Stimulated activated naive CD8-positive, alpha-beta T cell treated with anti-CD3 and anti-CD28 coated beads, Interleukin-15, Interleukin-2, amounts not matched to agents 100 ng/mL and 50 ng/mL, for 24 hours (primary cell): ENCODE results near the gene WWC2.

Source experiments
- H3K27ac Mint-ChIP-seq: one replicate; pipeline ENCODE4 v1.8.0; 2021; ENCODE audit warnings: mild to moderate bottlenecking, mixed read lengths
- H3K27me3 Mint-ChIP-seq: one replicate; pipeline ENCODE4 v1.8.0; 2021; ENCODE audit warnings: mixed read lengths
- H3K36me3 Mint-ChIP-seq: one replicate; pipeline ENCODE4 v1.8.0; 2021; ENCODE audit warnings: low read depth, mixed read lengths
- H3K4me1 Mint-ChIP-seq: one replicate; pipeline ENCODE4 v1.8.0; 2021; ENCODE audit warnings: low read depth, mixed read lengths
- H3K4me3 Mint-ChIP-seq: one replicate; pipeline ENCODE4 v1.8.0; 2021; ENCODE audit warnings: mild to moderate bottlenecking, mixed read lengths
- H3K9me3 Mint-ChIP-seq: one replicate; pipeline ENCODE4 v1.8.0; 2021; ENCODE audit warnings: mixed read lengths

WWC2 gene

GRCh38 chr4:183276106-183276505 is 177.0 kb downstream of the WWC2 start:
- no peaks in the 10 kb centered on the region for H3K27me3 Mint-ChIP-seq
- peaks cover 19% of the 10 kb centered on the region for H3K9me3 Mint-ChIP-seq
- H3K27ac Mint-ChIP-seq, result no peak overlapping the region
- H3K4me1 Mint-ChIP-seq, result no peaks in the 10 kb centered on the region
- H3K36me3 Mint-ChIP-seq, result peaks cover 13% of the 10 kb centered on the region
- no peak overlapping the region for H3K4me3 Mint-ChIP-seq

- H3K27ac Mint-ChIP-seq, result no peak overlapping the region
- H3K4me3 Mint-ChIP-seq, result no peak overlapping the region
- no peaks in the 10 kb centered on the region for H3K27me3 Mint-ChIP-seq
- H3K4me1 Mint-ChIP-seq, result no peaks in the 10 kb centered on the region
- H3K36me3 Mint-ChIP-seq, result no peaks in the 10 kb centered on the region
- no peaks in the 10 kb centered on the region for H3K9me3 Mint-ChIP-seq
Measured at GRCh38 chr4:183284258-183284785, 185.3 kb downstream of the WWC2 start.

GRCh38 chr4:183284965-183285364 is 185.9 kb downstream of the WWC2 start:
- H3K4me1 Mint-ChIP-seq, result no peaks in the 10 kb centered on the region
- no peak overlapping the region for H3K4me3 Mint-ChIP-seq
- no peaks in the 10 kb centered on the region for H3K9me3 Mint-ChIP-seq
- H3K27ac Mint-ChIP-seq, result no peak overlapping the region
- H3K36me3 Mint-ChIP-seq, result no peaks in the 10 kb centered on the region
- no peaks in the 10 kb centered on the region for H3K27me3 Mint-ChIP-seq

- Mint-ChIP-seq H3K4me3 (no peak overlapping the region), H3K36me3 (no peaks in the 10 kb centered on the region), H3K27ac (no peak overlapping the region), H3K4me1 (no peaks in the 10 kb centered on the region), H3K9me3 (no peaks in the 10 kb centered on the region), H3K27me3 (no peaks in the 10 kb centered on the region)
Measured at GRCh38 chr4:183285886-183286285, 186.8 kb downstream of the WWC2 start.

GRCh38 chr4:183286590-183287308 is 187.7 kb downstream of the WWC2 start:
- Mint-ChIP-seq H3K36me3 (no peaks in the 10 kb centered on the region), H3K27ac (no peak overlapping the region), H3K4me1 (no peaks in the 10 kb centered on the region), H3K9me3 (no peaks in the 10 kb centered on the region), H3K27me3 (no peaks in the 10 kb centered on the region), H3K4me3 (no peak overlapping the region)

GRCh38 chr4:183287309-183287659 is 188.2 kb downstream of the WWC2 start:
- Mint-ChIP-seq H3K9me3 (no peaks in the 10 kb centered on the region), H3K27me3 (no peaks in the 10 kb centered on the region), H3K36me3 (no peaks in the 10 kb centered on the region), H3K4me3 (no peak overlapping the region), H3K4me1 (no peaks in the 10 kb centered on the region), H3K27ac (no peak overlapping the region)

- H3K4me1 Mint-ChIP-seq, result no peaks in the 10 kb centered on the region
Measured at GRCh38 chr4:183287677-183288076, 188.6 kb downstream of the WWC2 start.

GRCh38 chr4:183288955-183289354 is 189.9 kb downstream of the WWC2 start:
- H3K9me3 Mint-ChIP-seq, result no peaks in the 10 kb centered on the region
- no peak overlapping the region for H3K27ac Mint-ChIP-seq
- no peaks in the 10 kb centered on the region for H3K36me3 Mint-ChIP-seq
- H3K4me1 Mint-ChIP-seq, result no peaks in the 10 kb centered on the region
- H3K27me3 Mint-ChIP-seq, result no peaks in the 10 kb centered on the region
- no peak overlapping the region for H3K4me3 Mint-ChIP-seq

More at GRCh38 chr4:183287677-183288076, 188.6 kb downstream of the WWC2 start:
- Mint-ChIP-seq H3K4me3 (no peak overlapping the region), H3K36me3 (no peaks in the 10 kb centered on the region), H3K27me3 (no peaks in the 10 kb centered on the region), H3K27ac (no peak overlapping the region), H3K9me3 (no peaks in the 10 kb centered on the region)

GRCh38 chr4:183289688-183290087 is 190.6 kb downstream of the WWC2 start:
- H3K9me3 Mint-ChIP-seq, result no peaks in the 10 kb centered on the region
- no peaks in the 10 kb centered on the region for H3K4me1 Mint-ChIP-seq
- H3K27me3 Mint-ChIP-seq, result no peaks in the 10 kb centered on the region
- H3K4me3 Mint-ChIP-seq, result no peak overlapping the region
- no peaks in the 10 kb centered on the region for H3K36me3 Mint-ChIP-seq
- no peak overlapping the region for H3K27ac Mint-ChIP-seq

GRCh38 chr4:183291070-183291469 is 192.0 kb downstream of the WWC2 start:
- H3K27me3 Mint-ChIP-seq, result no peaks in the 10 kb centered on the region
- no peaks in the 10 kb centered on the region for H3K4me1 Mint-ChIP-seq
- no peak overlapping the region for H3K4me3 Mint-ChIP-seq
- H3K36me3 Mint-ChIP-seq, result no peaks in the 10 kb centered on the region
- H3K27ac Mint-ChIP-seq, result no peak overlapping the region
- no peaks in the 10 kb centered on the region for H3K9me3 Mint-ChIP-seq

GRCh38 chr4:183295711-183296110 is 196.7 kb downstream of the WWC2 start:
- Mint-ChIP-seq H3K9me3 (no peaks in the 10 kb centered on the region), H3K4me1 (no peaks in the 10 kb centered on the region), H3K27ac (no peak overlapping the region), H3K36me3 (no peaks in the 10 kb centered on the region), H3K4me3 (no peak overlapping the region), H3K27me3 (peaks cover 4% of the 10 kb centered on the region)

GRCh38 chr4:183297675-183298074 is 198.6 kb downstream of the WWC2 start:
- Mint-ChIP-seq H3K27me3 (peaks cover 4% of the 10 kb centered on the region), H3K4me3 (no peak overlapping the region), H3K9me3 (no peaks in the 10 kb centered on the region), H3K36me3 (no peaks in the 10 kb centered on the region), H3K4me1 (no peaks in the 10 kb centered on the region), H3K27ac (no peak overlapping the region)

GRCh38 chr4:183299464-183299863 is 200.4 kb downstream of the WWC2 start:
- H3K4me3 Mint-ChIP-seq, result no peak overlapping the region
- no peaks in the 10 kb centered on the region for H3K36me3 Mint-ChIP-seq
- peaks cover 4% of the 10 kb centered on the region for H3K27me3 Mint-ChIP-seq
- H3K27ac Mint-ChIP-seq, result no peak overlapping the region
- no peaks in the 10 kb centered on the region for H3K9me3 Mint-ChIP-seq
- no peaks in the 10 kb centered on the region for H3K4me1 Mint-ChIP-seq

GRCh38 chr4:183300070-183300469 is 201.0 kb downstream of the WWC2 start:
- H3K9me3 Mint-ChIP-seq, result no peaks in the 10 kb centered on the region
- no peaks in the 10 kb centered on the region for H3K4me1 Mint-ChIP-seq
- no peak overlapping the region for H3K27ac Mint-ChIP-seq
- H3K27me3 Mint-ChIP-seq, result peaks cover 4% of the 10 kb centered on the region
- H3K36me3 Mint-ChIP-seq, result no peaks in the 10 kb centered on the region
- no peak overlapping the region for H3K4me3 Mint-ChIP-seq

GRCh38 chr4:183300655-183301054 is 201.6 kb downstream of the WWC2 start:
- H3K4me1 Mint-ChIP-seq, result no peaks in the 10 kb centered on the region
- H3K4me3 Mint-ChIP-seq, result no peak overlapping the region
- H3K36me3 Mint-ChIP-seq, result no peaks in the 10 kb centered on the region
- H3K9me3 Mint-ChIP-seq, result no peaks in the 10 kb centered on the region
- no peak overlapping the region for H3K27ac Mint-ChIP-seq
- peaks cover 4% of the 10 kb centered on the region for H3K27me3 Mint-ChIP-seq

- no peaks in the 10 kb centered on the region for H3K4me1 Mint-ChIP-seq
- H3K27ac Mint-ChIP-seq, result no peak overlapping the region
- peaks cover 4% of the 10 kb centered on the region for H3K27me3 Mint-ChIP-seq
- no peaks in the 10 kb centered on the region for H3K9me3 Mint-ChIP-seq
- H3K36me3 Mint-ChIP-seq, result no peaks in the 10 kb centered on the region
- no peak overlapping the region for H3K4me3 Mint-ChIP-seq
Measured at GRCh38 chr4:183303301-183303700, 204.2 kb downstream of the WWC2 start.
